Measurements from ENCODE around the gene PDLIM3. TPM values are rescaled to one million over a fixed set of nuclear protein-coding genes. Genes with fewer than 3 reads are reported as not detected.

The PDLIM3 gene
- total and polyA plus RNA-seq, 2 donors (not counting 1 experiment from before 2014, with no cell fraction given): 0.15 TPM; not detected in 1

DNA sequence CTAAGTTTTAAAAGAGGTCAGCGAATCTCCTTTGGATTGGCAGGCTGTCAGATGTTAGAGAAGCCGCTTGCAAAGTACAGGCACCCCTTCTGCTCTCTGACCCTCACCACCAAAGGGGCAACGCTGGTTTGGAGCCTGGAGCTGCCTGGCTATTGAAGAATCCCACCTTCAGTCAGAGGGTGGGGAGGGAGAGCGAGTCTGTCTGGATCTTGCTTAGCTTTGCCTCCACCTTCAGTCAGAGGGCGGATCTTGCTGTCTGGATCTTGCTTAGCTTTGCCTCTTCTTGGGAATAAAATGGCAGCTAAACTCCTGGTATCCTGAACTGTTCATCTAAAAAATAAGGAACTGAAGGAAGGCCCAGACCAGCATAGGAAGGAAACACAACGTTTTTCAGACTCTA is 71.1 kb downstream of the PDLIM3 start:
- H4K20me1 ChIP-seq (ENCODE audit: control insufficient read depth, insufficient read depth, low read length, poor library complexity, severe bottlenecking): no peaks in the 10 kb centered on the region
- H3K36me3 ChIP-seq (replicated peaks in 1 of 2; ENCODE audit: control extremely low read depth in 1 of 2, control insufficient read depth in 1 of 2, extremely low read depth in 1 of 2, insufficient read depth in 2 of 2, low read length in 1 of 2): no peaks in the 10 kb centered on the region
- no peak overlapping the region for H2AFZ ChIP-seq (ENCODE audit: insufficient read depth, low read depth, low read length, poor library complexity, severe bottlenecking)
- H3K9me3 Mint-ChIP-seq (ENCODE audit: insufficient read depth): no peaks in the 10 kb centered on the region
- no peaks in the 10 kb centered on the region for H3K9me3 ChIP-seq (ENCODE audit: control extremely low read depth in 1 of 3, control insufficient read depth in 2 of 3, insufficient read depth in 1 of 3, low read length in 2 of 3)
- no peak overlapping the region for H3K9ac ChIP-seq (ENCODE audit: low read length)
- ChIA-PET CTCF (interaction anchor here (0.8 kb wide), 1 partner anchor 32 kb away, joined by 3 read pairs; no protein-coding TSS in a partner anchor), POLR2A (interaction anchor here (0.6 kb wide), 1 partner anchor 257 kb away, joined by 4 read pairs; no protein-coding TSS in a partner anchor)
- TF ChIP-seq, protein P1, sequence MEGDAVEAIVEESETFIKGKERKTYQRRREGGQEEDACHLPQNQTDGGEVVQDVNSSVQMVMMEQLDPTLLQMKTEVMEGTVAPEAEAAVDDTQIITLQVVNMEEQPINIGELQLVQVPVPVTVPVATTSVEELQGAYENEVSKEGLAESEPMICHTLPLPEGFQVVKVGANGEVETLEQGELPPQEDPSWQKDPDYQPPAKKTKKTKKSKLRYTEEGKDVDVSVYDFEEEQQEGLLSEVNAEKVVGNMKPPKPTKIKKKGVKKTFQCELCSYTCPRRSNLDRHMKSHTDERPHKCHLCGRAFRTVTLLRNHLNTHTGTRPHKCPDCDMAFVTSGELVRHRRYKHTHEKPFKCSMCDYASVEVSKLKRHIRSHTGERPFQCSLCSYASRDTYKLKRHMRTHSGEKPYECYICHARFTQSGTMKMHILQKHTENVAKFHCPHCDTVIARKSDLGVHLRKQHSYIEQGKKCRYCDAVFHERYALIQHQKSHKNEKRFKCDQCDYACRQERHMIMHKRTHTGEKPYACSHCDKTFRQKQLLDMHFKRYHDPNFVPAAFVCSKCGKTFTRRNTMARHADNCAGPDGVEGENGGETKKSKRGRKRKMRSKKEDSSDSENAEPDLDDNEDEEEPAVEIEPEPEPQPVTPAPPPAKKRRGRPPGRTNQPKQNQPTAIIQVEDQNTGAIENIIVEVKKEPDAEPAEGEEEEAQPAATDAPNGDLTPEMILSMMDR (IDR thresholded peaks at IDR 0.05): no peak
- TF ChIP-seq EZH2 (IDR thresholded peaks at IDR 0.05; ENCODE audit: borderline replicate concordance, insufficient read depth, low read depth, low read length, poor library complexity, severe bottlenecking): no peak
- peaks cover 0 to 5% (median 1%) of the 10 kb centered on the region in 4 experiments for H3K27me3 ChIP-seq (replicated peaks in 1 of 4; ENCODE audit: control extremely low read depth in 1 of 4, control insufficient read depth in 3 of 4, insufficient read depth in 4 of 4, low read length in 3 of 4)
- no peaks in the 10 kb centered on the region for H3K4me1 ChIP-seq (ENCODE audit: control insufficient read depth in 2 of 2, insufficient read depth in 2 of 2, low read length in 2 of 2)
- ATAC-seq (ENCODE audit: low read depth): no peak
- H3K27ac ChIP-seq (ENCODE audit: low read length in 2 of 2): no peak overlapping the region
- H3K27me3 Mint-ChIP-seq: peaks cover 20% of the 10 kb centered on the region
- H3K4me1 Mint-ChIP-seq: no peaks in the 10 kb centered on the region
- 74% methylated on average over 5 of the region's 6 CpGs for WGBS (ENCODE audit: insufficient coverage)
- H3K4me3 ChIP-seq (ENCODE audit: control extremely low read depth in 1 of 5, extremely low read depth in 1 of 5, insufficient read depth in 1 of 5, low read depth in 2 of 5, low read length in 4 of 5): no peak overlapping the region
- DNase-seq: no peak
- no peak overlapping the region for H3K4me2 ChIP-seq (replicated peaks; ENCODE audit: low read depth, low read length, poor library complexity, severe bottlenecking)
- no peaks in the 10 kb centered on the region for H3K79me2 ChIP-seq (ENCODE audit: control insufficient read depth, insufficient read depth, low read length)
- H3K4me3 Mint-ChIP-seq: no peak overlapping the region
- no peak overlapping the region for H3K27ac Mint-ChIP-seq
- intact Hi-C loops (cut with micrococcal nuclease): no loop called here

DNA sequence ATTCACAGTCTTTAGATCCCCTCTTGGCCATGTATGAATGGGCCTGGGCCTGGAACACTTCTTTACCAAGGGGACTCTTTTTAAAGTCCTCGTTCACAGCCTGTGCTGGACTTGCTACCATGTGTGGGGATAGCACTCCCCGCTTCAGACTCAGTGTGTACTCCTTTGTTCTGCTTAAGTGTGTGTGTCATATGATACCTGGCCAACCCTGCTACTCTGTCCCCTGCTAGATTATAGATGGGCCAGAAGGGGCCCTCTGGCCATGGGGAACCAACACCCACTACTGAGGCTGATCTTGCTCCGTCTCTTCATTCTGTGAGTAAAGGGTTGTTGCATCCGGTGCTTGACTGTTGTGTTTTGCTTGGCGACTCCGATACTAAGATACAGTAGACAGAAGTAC is 71.8 kb downstream of the PDLIM3 start:
- H3K9ac ChIP-seq (ENCODE audit: low read length): no peak overlapping the region
- no peak overlapping the region for H3K4me2 ChIP-seq (replicated peaks; ENCODE audit: low read depth, low read length, poor library complexity, severe bottlenecking)
- H3K27me3 ChIP-seq (replicated peaks in 1 of 4; ENCODE audit: control extremely low read depth in 1 of 4, control insufficient read depth in 3 of 4, insufficient read depth in 4 of 4, low read length in 3 of 4): peaks cover 0 to 6% (median 1%) of the 10 kb centered on the region in 4 experiments
- Mint-ChIP-seq H3K4me1 (no peaks in the 10 kb centered on the region), H3K4me3 (no peak overlapping the region), H3K27me3 (peaks cover 23% of the 10 kb centered on the region), H3K9me3 (ENCODE audit: insufficient read depth) (no peaks in the 10 kb centered on the region), H3K27ac (no peak overlapping the region)
- no peaks in the 10 kb centered on the region for H3K9me3 ChIP-seq (ENCODE audit: control extremely low read depth in 1 of 3, control insufficient read depth in 2 of 3, insufficient read depth in 1 of 3, low read length in 2 of 3)
- intact Hi-C loops (cut with micrococcal nuclease): no loop called here
- 80% methylated on average over 2 of the region's 6 CpGs for WGBS (ENCODE audit: insufficient coverage)
- H4K20me1 ChIP-seq (ENCODE audit: control insufficient read depth, insufficient read depth, low read length, poor library complexity, severe bottlenecking): no peaks in the 10 kb centered on the region
- no peak for TF ChIP-seq EZH2 (IDR thresholded peaks at IDR 0.05; ENCODE audit: borderline replicate concordance, insufficient read depth, low read depth, low read length, poor library complexity, severe bottlenecking)
- TF ChIP-seq, protein P1 (IDR thresholded peaks at IDR 0.05): no peak
- DNase-seq: no peak
- no peak overlapping the region for H3K27ac ChIP-seq (ENCODE audit: low read length in 2 of 2)
- no peaks in the 10 kb centered on the region for H3K36me3 ChIP-seq (replicated peaks in 1 of 2; ENCODE audit: control extremely low read depth in 1 of 2, control insufficient read depth in 1 of 2, extremely low read depth in 1 of 2, insufficient read depth in 2 of 2, low read length in 1 of 2)
- H3K4me3 ChIP-seq (ENCODE audit: control extremely low read depth in 1 of 5, extremely low read depth in 1 of 5, insufficient read depth in 1 of 5, low read depth in 2 of 5, low read length in 4 of 5): no peak overlapping the region
- CTCF ChIA-PET: interaction anchor here (0.8 kb wide), 1 partner anchor 31 kb away, joined by 3 read pairs; no protein-coding TSS in a partner anchor
- H2AFZ ChIP-seq (ENCODE audit: insufficient read depth, low read depth, low read length, poor library complexity, severe bottlenecking): no peak overlapping the region
- no peak for ATAC-seq (ENCODE audit: low read depth)
- POLR2A ChIA-PET: interaction anchor here (0.6 kb wide), 1 partner anchor 256 kb away, joined by 4 read pairs; no protein-coding TSS in a partner anchor
- H3K4me1 ChIP-seq (ENCODE audit: control insufficient read depth in 2 of 2, insufficient read depth in 2 of 2, low read length in 2 of 2): no peaks in the 10 kb centered on the region
- H3K79me2 ChIP-seq (ENCODE audit: control insufficient read depth, insufficient read depth, low read length): no peaks in the 10 kb centered on the region
